Pancreas (tissue), 10 donors: Measurements from ENCODE around the gene BRI3. TPM values are rescaled to one million over a fixed set of nuclear protein-coding genes. Genes with fewer than 3 reads are reported as not detected.

Experiments used
- ATAC-seq, 4 donors: fragments of 200-7000 bp; cut with Tn5 transposase; one replicate each; pipeline versions ENCODE4 v1.8.0 to v1.9.1; 2020; ENCODE audit warnings: mild to moderate bottlenecking in 4 of 4, moderate library complexity in 4 of 4
- DNase-seq, 6 donors: peaks; one replicate each; pipeline ENCODE4 v3.0.0-alpha.2; 2020
- FAIRE-seq: peaks from 2 replicates; lab custom pipeline; 2012; peaks lifted over from hg19 to GRCh38; lab: Jason Lieb, UNC
- H3K27ac ChIP-seq, 4 donors: fragments of 200-600 bp; sonication (generic); 1 replicate in 3 of 4; 2 replicates in 1 of 4; pipeline versions ENCODE4 v1.5.0 to v1.8.0; 2020
- H3K27me3 ChIP-seq, 4 donors: fragments of 200-600 bp; one replicate each; pipeline ENCODE4 v1.8.0; 2021
- H3K36me3 ChIP-seq, 3 donors: fragments of 200-600 bp; sonication (generic) in 1 of 3; one replicate each; pipeline versions ENCODE4 v1.5.0 to v1.8.0; 2020 to 2021
- H3K4me1 ChIP-seq, 3 donors: fragments of 200-600 bp; one replicate each; pipeline ENCODE4 v1.8.0; 2021
- H3K4me3 ChIP-seq, 4 donors: fragments of 200-600 bp; sonication (generic) in 2 of 4; one replicate each; pipeline versions ENCODE4 v1.5.0 to v1.8.0; 2020 to 2021
- H3K9me3 ChIP-seq, 4 donors: fragments of 200-600 bp; one replicate each; pipeline ENCODE4 v1.8.0; 2021
- CTCF ChIP-seq, 4 donors: fragments of 200-600 bp; sonication (generic) in 3 of 4; IDR thresholded peaks; one replicate each; pipeline versions ENCODE4 v1.5.0 to v1.8.0; 2021; ENCODE audit warnings: antibody characterized with exemption in 4 of 4
- WGBS, 2 donors: extraction: QIAGEN DNeasy Blood & Tissue Kit; methylation state at CpG; one replicate each; pipeline ENCODE4 v1.1.7; 2013; 5-methylcytosine and 5-hydroxymethylcytosine counted together
- intact Hi-C, 3 donors: fragments of 100-400 bp; cut with DNase I; formaldehyde crosslinking; loops; one replicate each; pipeline versions ENCODE4 v1.11.1 to v1.14.2; 2022
- polyA plus RNA-seq, 2 donors: library from polyadenylated mRNA; stranded (reverse); fragments of 200-250 nt; gene quantifications; one replicate each; pipeline ENCODE4 v1.2.3, GENCODE V29; 2013
- total RNA-seq, 6 donors: library from RNA; stranded (reverse); fragmentation: NEBNext Ultra II Directional in 4 of 6; extraction: Animal tissue kit (Norgen Biotek cat#: 25700) in 4 of 6; gene quantifications; one replicate each; pipeline versions ENCODE4 v1.2.1 to v1.2.4, GENCODE V29; 2021 to 2023
- donor health status: healthy with polysubstance abuse.
- donor health status: DM: no; HTN: no; CAD: no; lungs with moderate emphysema.
- donor health status: DM: no; HTN: no; CAD: no.
- donor health status: control.
- donor health status: control.
- donor health status: Bipolar disorder and iron deficiency.
- donor health status: DM: yes; HTN: yes; CAD: no.
- donor health status: DM: no; HTN: no; CAD: no.
- donor health status: DM: no; HTN: no; CAD: no.
- donor health status: DM: yes; HTN: yes; CAD: no.

Gene BRI3
- total RNA-seq (100 to 1,000 TPM in 5 of 6 donors, 10 to 100 TPM in 1; 88.0 to 122 (median 118) TPM), polyA plus RNA-seq (100 to 1,000 TPM; 106 to 107 TPM)

- intact Hi-C loops = no loop called here
- peak in 1 of 4 donors; percentile 23 for TF ChIP-seq CTCF (IDR thresholded peaks at IDR 0.05)
- ATAC-seq = peak; percentile 66 to 77 (median 74)
- 0 to 1% methylated on average over 42 to 85 of the region's 92 CpGs for WGBS, 2 donors
- FAIRE-seq = no peak
- H3K36me3 ChIP-seq = no peaks in the 10 kb centered on the region
- no peaks in the 10 kb centered on the region for H3K27me3 ChIP-seq
- H3K4me1 ChIP-seq = peaks cover 30 to 48% (median 37%) of the 10 kb centered on the region in 3 donors
- H3K9me3 ChIP-seq = no peaks in the 10 kb centered on the region
- peak within 1 kb of the TSS; percentile 91 to 99 (median 96) for H3K27ac ChIP-seq
- peak; percentile 89 to 97 (median 94) for DNase-seq
- H3K4me3 ChIP-seq = peak within 1 kb of the TSS; percentile 83 to 98 (median 88)
These were observed at the start of gene BRI3 for GRCh38 chr7:98280791-98281756. Gene BRI3, plus strand, starts transcription at chr7:98281686. Its CDS starts 110 bp downstream, at chr7:98281796.

GRCh38 chr7:98232263-98232585 is 49.3 kb upstream of the BRI3 start:
- intact Hi-C loops = loop anchor here in 1 of 3 donors (10.0 kb wide), 1 partner anchor 127 kb away; the partner anchor contains the start of gene LMTK2
- whole genome bisulfite sequencing, 2 donors = 92 to 97% methylated on average over 8 of the region's 8 CpGs

GRCh38 chr7:98232799-98233198 is 48.7 kb upstream of the BRI3 start:
- Histone ChIP-seq H3K27me3 (no peaks in the 10 kb centered on the region), H3K27ac (no peak overlapping the region), H3K4me3 (no peak overlapping the region), H3K4me1 (peaks cover 6 to 18% (median 12%) of the 10 kb centered on the region in 3 donors), H3K9me3 (no peaks in the 10 kb centered on the region), H3K36me3 (no peaks in the 10 kb centered on the region)
- TF ChIP-seq CTCF (IDR thresholded peaks at IDR 0.05) = no peak
- WGBS, 2 donors = 92 to 94% methylated on average over 16 of the region's 16 CpGs
- no peak for FAIRE-seq
- no peak for ATAC-seq
- intact Hi-C loops = loop anchor here in 1 of 3 donors (10.0 kb wide), 1 partner anchor 128 kb away; the partner anchor contains the start of gene LMTK2
- peak in 2 of 6 donors; percentile 25 to 60 for DNase-seq

More at GRCh38 chr7:98232263-98232585, 49.3 kb upstream of the BRI3 start:
- Histone ChIP-seq H3K36me3 (no peaks in the 10 kb centered on the region), H3K27ac (no peak overlapping the region), H3K4me1 (peaks cover 6 to 18% (median 12%) of the 10 kb centered on the region in 3 donors), H3K27me3 (no peaks in the 10 kb centered on the region), H3K4me3 (no peak overlapping the region), H3K9me3 (no peaks in the 10 kb centered on the region)
- no peak for TF ChIP-seq CTCF (IDR thresholded peaks at IDR 0.05)
- DNase-seq = peak in 2 of 6 donors; percentile 30 to 57
- ATAC-seq = no peak
- no peak for FAIRE-seq

- no peak for TF ChIP-seq CTCF (IDR thresholded peaks at IDR 0.05)
- intact Hi-C loops = loop anchor here in 1 of 3 donors (10.0 kb wide), 1 partner anchor 129 kb away; the partner anchor contains the start of gene LMTK2
- peaks cover 6 to 12% (median 10%) of the 10 kb centered on the region in 3 donors for H3K4me1 ChIP-seq
- peak in 1 of 6 donors; percentile 73 for DNase-seq
- H3K9me3 ChIP-seq = no peaks in the 10 kb centered on the region
- ATAC-seq = no peak
- no peak overlapping the region for H3K27ac ChIP-seq
- H3K36me3 ChIP-seq = no peaks in the 10 kb centered on the region
- WGBS, 2 donors = 91 to 93% methylated on average over 32 of the region's 32 CpGs
- no peak overlapping the region for H3K4me3 ChIP-seq
- no peaks in the 10 kb centered on the region for H3K27me3 ChIP-seq
- no peak for FAIRE-seq
These were observed 48.0 kb upstream of the BRI3 start for GRCh38 chr7:98233219-98234070.
